Erythroblast (primary cell): ENCODE data around the gene GNAZ.

Experiments used
- GATA1 ChIP-seq: IDR thresholded peaks from 2 replicates; pipeline ENCODE4 v1.6.1; 2011; ENCODE audit warnings: low read depth, mild to moderate bottlenecking, control low read depth, low read length, moderate library complexity
- POLR2A ChIP-seq: IDR thresholded peaks from 2 replicates; pipeline ENCODE4 v1.6.1; 2011; ENCODE audit warnings: mild to moderate bottlenecking, low read length

GRCh38 chr22:23089633-23090456 lies 19.5 kb downstream of the GNAZ start:
- TF ChIP-seq POLR2A (no peak), GATA1 (no peak)
